Keratinocyte (primary cell): Measurements from ENCODE around the gene PYGB. TPM values are rescaled to one million over a fixed set of nuclear protein-coding genes. Genes with fewer than 3 reads are reported as not detected.

Experiments
- DNase-seq: peaks from one replicate; pipeline ENCODE4 v3.0.0-alpha.2; 2011; ENCODE audit warnings: low read depth, missing footprints, low spot score
- FAIRE-seq: peaks from 2 replicates; lab custom pipeline; 2011; peaks lifted over from hg19 to GRCh38; lab: Jason Lieb, UNC
- H2AFZ ChIP-seq: 2 replicates; pipeline ENCODE4 v1.6.0; 2012; ENCODE audit warnings: low read length, control low read depth, inconsistent platforms; ENCODE audit not compliant: control insufficient read depth
- H3K27ac ChIP-seq: 2 replicates; pipeline ENCODE4 v1.5.1; 2011; ENCODE audit warnings: low read length; ENCODE audit not compliant: control insufficient read depth, insufficient read depth
- H3K27me3 ChIP-seq: 3 replicates; pipeline ENCODE4 v1.6.0; 2011; ENCODE audit warnings: low read length; ENCODE audit not compliant: control insufficient read depth, insufficient read depth; ENCODE audit errors: extremely low read depth
- H3K36me3 ChIP-seq, 2 experiments: 2 replicates in 1 of 2; 3 replicates in 1 of 2; pipeline ENCODE4 v1.5.1; 2011; ENCODE audit warnings: low read length in 2 of 2, mild to moderate bottlenecking in 1 of 2; ENCODE audit not compliant: control insufficient read depth in 2 of 2, insufficient read depth in 2 of 2; ENCODE audit errors: extremely low read depth in 1 of 2
- H3K4me1 ChIP-seq: 3 replicates; pipeline ENCODE4 v1.5.1; 2011; ENCODE audit warnings: low read length; ENCODE audit not compliant: control insufficient read depth, insufficient read depth; ENCODE audit errors: extremely low read depth
- H3K4me2 ChIP-seq: 3 replicates; pipeline ENCODE4 v1.6.0; 2011; ENCODE audit warnings: low read depth, low read length; ENCODE audit not compliant: control insufficient read depth, insufficient read depth; ENCODE audit errors: extremely low read depth
- H3K4me3 ChIP-seq, 3 experiments: fragments of 200-600 bp in 1 of 3; sonication (generic) in 1 of 3; 2 replicates in 2 of 3; 3 replicates in 1 of 3; pipeline ENCODE4 v1.5.1; 2011 to 2016; ENCODE audit warnings: low read length in 3 of 3, mild to moderate bottlenecking in 3 of 3, control low read depth in 2 of 3, inconsistent platforms in 1 of 3, low read depth in 1 of 3, mixed read lengths in 1 of 3, mixed run types in 1 of 3, moderate library complexity in 1 of 3; ENCODE audit not compliant: control insufficient read depth in 2 of 3, insufficient read depth in 2 of 3; ENCODE audit errors: extremely low read depth in 1 of 3
- H3K79me2 ChIP-seq: 2 replicates; pipeline ENCODE4 v1.6.0; 2012; ENCODE audit warnings: low read length; ENCODE audit not compliant: control insufficient read depth, insufficient read depth
- H3K9ac ChIP-seq: 3 replicates; pipeline ENCODE4 v1.6.0; 2011; ENCODE audit warnings: low read length; ENCODE audit not compliant: control insufficient read depth, insufficient read depth; ENCODE audit errors: extremely low read depth
- H3K9me1 ChIP-seq: 3 replicates; pipeline ENCODE4 v1.6.0; 2011; ENCODE audit warnings: low read length; ENCODE audit not compliant: control insufficient read depth, insufficient read depth; ENCODE audit errors: extremely low read depth
- H3K9me3 ChIP-seq: 2 replicates; pipeline ENCODE4 v1.5.1; 2012; ENCODE audit warnings: low read depth, low read length; ENCODE audit not compliant: control insufficient read depth
- H4K20me1 ChIP-seq: 3 replicates; pipeline ENCODE4 v1.6.0; 2011; ENCODE audit warnings: low read length; ENCODE audit not compliant: control insufficient read depth, insufficient read depth; ENCODE audit errors: extremely low read depth
- CTCF ChIP-seq, 3 experiments: IDR thresholded peaks in 1 of 3; conservative IDR thresholded peaks in 1 of 3; optimal IDR thresholded peaks in 1 of 3; 2 replicates in 2 of 3; 3 replicates in 1 of 3; pipeline versions ENCODE3 to v1.5.1; 2011; ENCODE audit warnings: low read length in 3 of 3, mild to moderate bottlenecking in 3 of 3, moderate library complexity in 2 of 3, control low read depth in 1 of 3, inconsistent platforms in 1 of 3; ENCODE audit not compliant: insufficient read depth in 2 of 3; ENCODE audit errors: extremely low read depth in 1 of 3
- EZH2 ChIP-seq: IDR thresholded peaks from one replicate; pipeline ENCODE4 v1.6.1; 2012; ENCODE audit warnings: inconsistent platforms, mild to moderate bottlenecking, low read length, moderate library complexity
- dilution Hi-C: fragments of 300-500 bp; cut with MboI; formaldehyde crosslinking; loops from one replicate; pipeline ENCODE4 v1.7.0; 2020; ENCODE audit warnings: low sequenced_read_pairs; ENCODE audit not compliant: extremely low pct_ligation_motif_present
- polyA plus RNA-seq, 5 experiments: library from polyadenylated mRNA; depleted of rRNA in 3 of 5; stranded (reverse) in 3 of 5; stranded (forward) in 1 of 5; unstranded in 1 of 5; fragments of >200 nt; gene quantifications; 1 replicate in 1 of 5; 2 replicates in 3 of 5; 3 replicates in 1 of 5; pipeline versions ENCODE4 v1.2.1 to v1.2.3, GENCODE V29; 2011 to 2012; ENCODE audit warnings: missing spikeins in 2 of 5, low read depth in 1 of 5, low replicate concordance in 1 of 5

The PYGB gene
- polyA plus RNA-seq, 1 donor (not counting 4 experiments of a cell fraction or from before 2014, with no cell fraction given), result 78.3 TPM

GRCh38 chr20:25285091-25285647, 37.3 kb downstream of the PYGB start:
- FAIRE-seq (no peak), DNase-seq (no peak)
- H3K27ac ChIP-seq, result no peak overlapping the region
- dilution Hi-C loops, result no loop called here
- H3K4me1 ChIP-seq, result no peaks in the 10 kb centered on the region
- no peaks in the 10 kb centered on the region for H3K9me1 ChIP-seq
- H3K4me2 ChIP-seq, result no peak overlapping the region
- H3K36me3 ChIP-seq, result peaks cover 76 to 84% of the 10 kb centered on the region in 2 experiments
- no peaks in the 10 kb centered on the region for H3K27me3 ChIP-seq
- no peak overlapping the region for H3K9ac ChIP-seq
- peaks cover 6% of the 10 kb centered on the region for H4K20me1 ChIP-seq
- no peak overlapping the region for H2AFZ ChIP-seq
- peaks cover 2% of the 10 kb centered on the region for H3K79me2 ChIP-seq
- no peaks in the 10 kb centered on the region for H3K9me3 ChIP-seq
- H3K4me3 ChIP-seq, result no peak overlapping the region
- TF ChIP-seq CTCF (optimal IDR thresholded peaks at IDR 0.05 in 1 of 3, IDR thresholded peaks at IDR 0.05 in 1 of 3, conservative IDR thresholded peaks at IDR 0.05 in 1 of 3; ENCODE audit: extremely low read depth in 1 of 3, insufficient read depth in 2 of 3, low read length in 3 of 3) (no peak), EZH2 (no peak)

- peaks cover 2% of the 10 kb centered on the region for H3K79me2 ChIP-seq
- no peak overlapping the region for H3K27ac ChIP-seq
- no peak overlapping the region for H3K4me3 ChIP-seq
- no peak overlapping the region for H2AFZ ChIP-seq
- H4K20me1 ChIP-seq, result peaks cover 6% of the 10 kb centered on the region
- no peak overlapping the region for H3K9ac ChIP-seq
- DNase-seq, result no peak
- H3K4me2 ChIP-seq, result no peak overlapping the region
- H3K36me3 ChIP-seq, result peaks cover 73 to 80% of the 10 kb centered on the region in 2 experiments
- dilution Hi-C loops, result no loop called here
- H3K9me1 ChIP-seq, result no peaks in the 10 kb centered on the region
- no peaks in the 10 kb centered on the region for H3K9me3 ChIP-seq
- FAIRE-seq, result no peak
- H3K4me1 ChIP-seq, result no peaks in the 10 kb centered on the region
- no peaks in the 10 kb centered on the region for H3K27me3 ChIP-seq
- TF ChIP-seq EZH2 (no peak), CTCF (optimal IDR thresholded peaks at IDR 0.05 in 1 of 3, IDR thresholded peaks at IDR 0.05 in 1 of 3, conservative IDR thresholded peaks at IDR 0.05 in 1 of 3; ENCODE audit: extremely low read depth in 1 of 3, insufficient read depth in 2 of 3, low read length in 3 of 3) (no peak)
These were observed 38.2 kb downstream of the PYGB start for GRCh38 chr20:25285856-25286798.
